Measurements from ENCODE around the gene RARB. TPM values are rescaled to one million over a fixed set of nuclear protein-coding genes. Genes with fewer than 3 reads are reported as not detected.

RARB gene
- total and polyA plus RNA-seq, 5 donors from 2014 or later: 0.12 to 0.20 TPM; not detected in 3

DNA sequence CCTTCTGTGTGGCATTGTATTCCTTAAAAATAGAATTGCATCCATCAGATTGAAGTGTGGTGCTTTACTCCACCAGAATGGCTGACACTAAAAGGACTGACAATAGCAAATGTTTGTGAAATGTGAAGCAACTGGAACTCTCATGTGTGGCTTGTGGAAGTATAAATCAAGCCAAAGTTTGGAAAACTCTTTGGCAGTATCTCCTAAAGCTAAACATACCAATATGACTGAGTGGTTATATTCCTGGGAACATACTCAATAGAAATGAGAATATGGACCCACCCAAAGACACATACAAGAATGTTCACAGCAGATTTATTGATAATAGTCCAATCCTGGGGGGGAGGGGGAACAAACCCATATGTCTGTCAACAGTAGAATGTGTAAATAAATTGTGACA is 87.1 kb downstream of the RARB start:
- ATAC-seq (ENCODE audit: low read depth in 2 of 2): no peak

DNA sequence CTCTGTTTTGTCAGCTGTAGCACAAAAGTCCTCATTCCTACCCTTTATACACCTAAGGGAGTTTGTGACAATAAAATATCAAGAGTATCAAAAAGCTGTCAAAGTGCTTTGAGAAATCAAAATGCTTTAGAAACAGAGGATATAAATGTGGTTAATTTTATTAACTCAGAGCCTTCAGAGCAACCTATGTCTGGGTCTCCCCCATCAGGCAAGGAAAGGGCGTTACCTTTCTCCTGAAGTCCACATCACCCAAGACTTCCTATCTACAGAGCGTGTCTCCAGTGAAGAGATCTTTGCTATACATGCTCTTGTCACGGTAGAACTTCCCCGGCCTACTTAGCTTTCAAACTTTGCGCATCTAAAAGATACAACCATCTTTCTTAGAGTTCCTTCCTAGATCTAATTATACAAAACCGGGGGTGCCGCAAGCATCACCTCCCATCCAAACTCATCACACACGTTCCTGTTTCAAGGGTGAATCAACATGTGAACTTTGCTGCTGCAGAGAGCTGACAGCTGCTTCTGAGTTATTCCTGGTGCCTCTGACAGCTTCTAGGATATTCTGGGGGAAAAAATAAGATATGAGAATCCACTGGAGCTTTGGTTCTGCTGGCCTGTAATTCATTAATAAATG is 93.0 kb downstream of the RARB start:
- no peaks in the 10 kb centered on the region for H3K9me3 ChIP-seq (ENCODE audit: control insufficient read depth in 2 of 2, low read length in 2 of 2)
- H3K9me3 Mint-ChIP-seq: peaks cover 0 to 6% (median 1%) of the 10 kb centered on the region in 7 donors
- no peaks in the 10 kb centered on the region for H3K27me3 Mint-ChIP-seq
- no peaks in the 10 kb centered on the region for H3K27me3 ChIP-seq (ENCODE audit: control insufficient read depth, insufficient read depth, low read length)
- DNase-seq: no peak
- H3K4me3 Mint-ChIP-seq: no peak overlapping the region
- no peak overlapping the region for H3K27ac ChIP-seq (ENCODE audit: insufficient read depth, low read length, poor library complexity, severe bottlenecking)
- H3K4me3 ChIP-seq (ENCODE audit: low read depth, low read length): no peak overlapping the region
- no peak overlapping the region for H3K27ac Mint-ChIP-seq
- ATAC-seq (ENCODE audit: low read depth in 2 of 2): no peak
- H3K4me1 ChIP-seq (ENCODE audit: control insufficient read depth, insufficient read depth, low read length, poor library complexity, severe bottlenecking): no peaks in the 10 kb centered on the region
- no peaks in the 10 kb centered on the region for H3K36me3 Mint-ChIP-seq
- no peaks in the 10 kb centered on the region for H3K4me1 Mint-ChIP-seq
- no peaks in the 10 kb centered on the region for H3K36me3 ChIP-seq (ENCODE audit: control insufficient read depth, insufficient read depth, low read length)

More for the DNA sequence above, 87.1 kb downstream of the RARB start:
- H3K27me3 Mint-ChIP-seq: no peaks in the 10 kb centered on the region
- Histone ChIP-seq H3K27ac (ENCODE audit: insufficient read depth, low read length, poor library complexity, severe bottlenecking) (no peak overlapping the region), H3K27me3 (ENCODE audit: control insufficient read depth, insufficient read depth, low read length) (no peaks in the 10 kb centered on the region), H3K4me1 (ENCODE audit: control insufficient read depth, insufficient read depth, low read length, poor library complexity, severe bottlenecking) (no peaks in the 10 kb centered on the region), H3K36me3 (ENCODE audit: control insufficient read depth, insufficient read depth, low read length) (no peaks in the 10 kb centered on the region), H3K9me3 (ENCODE audit: control insufficient read depth in 2 of 2, low read length in 2 of 2) (no peaks in the 10 kb centered on the region), H3K4me3 (ENCODE audit: low read depth, low read length) (no peak overlapping the region)
- DNase-seq: no peak
- H3K4me1 Mint-ChIP-seq: no peaks in the 10 kb centered on the region
- no peaks in the 10 kb centered on the region for H3K36me3 Mint-ChIP-seq
- peaks cover 0 to 5% (median 0%) of the 10 kb centered on the region in 7 donors for H3K9me3 Mint-ChIP-seq
- H3K27ac Mint-ChIP-seq: no peak overlapping the region
- no peak overlapping the region for H3K4me3 Mint-ChIP-seq

DNA sequence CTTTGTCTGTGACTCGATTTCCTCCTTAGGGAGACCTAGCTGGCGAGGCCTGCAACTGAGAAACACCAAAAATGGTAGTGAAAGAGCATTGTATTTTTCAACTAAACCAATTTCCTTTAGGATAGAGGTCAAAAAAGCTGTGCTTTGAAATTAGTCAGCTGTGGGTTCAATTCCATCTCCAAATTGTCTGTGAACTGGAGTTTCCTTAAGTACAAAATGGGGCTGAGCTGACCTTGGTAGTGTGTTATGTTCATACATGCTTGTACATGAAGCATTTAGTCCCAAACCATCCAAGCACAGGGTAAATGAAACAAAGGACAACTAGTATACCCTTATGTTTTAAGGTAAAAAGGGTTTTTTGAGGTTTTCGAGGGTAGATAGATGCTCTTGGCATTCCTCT is 99.3 kb downstream of the RARB start:
- H3K36me3 ChIP-seq (ENCODE audit: control insufficient read depth, insufficient read depth, low read length): no peaks in the 10 kb centered on the region
- H3K27me3 Mint-ChIP-seq: no peaks in the 10 kb centered on the region
- no peaks in the 10 kb centered on the region for H3K27me3 ChIP-seq (ENCODE audit: control insufficient read depth, insufficient read depth, low read length)
- peaks cover 2 to 9% (median 6%) of the 10 kb centered on the region in 7 donors for H3K9me3 Mint-ChIP-seq
- H3K4me3 ChIP-seq (ENCODE audit: low read depth, low read length): no peak overlapping the region
- no peak overlapping the region for H3K4me3 Mint-ChIP-seq
- H3K9me3 ChIP-seq (ENCODE audit: control insufficient read depth in 2 of 2, low read length in 2 of 2): peaks cover 1 to 2% of the 10 kb centered on the region in 2 experiments
- no peaks in the 10 kb centered on the region for H3K36me3 Mint-ChIP-seq
- no peak overlapping the region for H3K27ac ChIP-seq (ENCODE audit: insufficient read depth, low read length, poor library complexity, severe bottlenecking)
- no peak for DNase-seq
- no peaks in the 10 kb centered on the region for H3K4me1 Mint-ChIP-seq
- H3K4me1 ChIP-seq (ENCODE audit: control insufficient read depth, insufficient read depth, low read length, poor library complexity, severe bottlenecking): no peaks in the 10 kb centered on the region
- ATAC-seq (ENCODE audit: low read depth in 2 of 2): no peak
- no peak overlapping the region for H3K27ac Mint-ChIP-seq

DNA sequence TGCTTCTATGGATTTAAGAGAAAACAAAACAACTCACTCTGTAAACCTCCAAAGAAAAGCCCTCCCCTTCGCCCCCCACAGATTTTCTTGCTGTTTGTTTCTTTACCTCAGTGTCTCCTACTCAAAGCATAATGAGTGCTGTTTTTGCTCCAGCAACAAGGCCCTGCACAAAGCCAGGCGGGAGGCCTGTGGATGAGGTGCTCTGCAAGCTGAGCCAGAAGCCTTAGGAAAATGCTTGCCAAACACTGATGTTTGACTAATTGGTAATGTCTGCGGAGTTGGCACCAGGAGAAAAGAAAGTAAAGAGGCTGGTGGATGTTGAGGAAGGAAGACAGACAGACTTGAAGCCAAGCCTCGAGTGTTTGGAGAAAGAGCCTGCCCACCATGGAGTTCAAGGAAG is 99.7 kb downstream of the RARB start:
- Histone ChIP-seq H3K9me3 (ENCODE audit: control insufficient read depth in 2 of 2, low read length in 2 of 2) (peaks cover 6% of the 10 kb centered on the region in 2 experiments), H3K4me3 (ENCODE audit: low read depth, low read length) (no peak overlapping the region), H3K27ac (ENCODE audit: insufficient read depth, low read length, poor library complexity, severe bottlenecking) (no peak overlapping the region), H3K27me3 (ENCODE audit: control insufficient read depth, insufficient read depth, low read length) (no peaks in the 10 kb centered on the region), H3K36me3 (ENCODE audit: control insufficient read depth, insufficient read depth, low read length) (no peaks in the 10 kb centered on the region), H3K4me1 (ENCODE audit: control insufficient read depth, insufficient read depth, low read length, poor library complexity, severe bottlenecking) (no peaks in the 10 kb centered on the region)
- DNase-seq: no peak
- ATAC-seq (ENCODE audit: low read depth in 2 of 2): no peak
- Mint-ChIP-seq H3K27ac (no peak overlapping the region), H3K9me3 (peaks cover 3 to 14% (median 6%) of the 10 kb centered on the region in 7 donors), H3K4me3 (no peak overlapping the region), H3K4me1 (no peaks in the 10 kb centered on the region), H3K27me3 (no peaks in the 10 kb centered on the region), H3K36me3 (no peaks in the 10 kb centered on the region)

DNA sequence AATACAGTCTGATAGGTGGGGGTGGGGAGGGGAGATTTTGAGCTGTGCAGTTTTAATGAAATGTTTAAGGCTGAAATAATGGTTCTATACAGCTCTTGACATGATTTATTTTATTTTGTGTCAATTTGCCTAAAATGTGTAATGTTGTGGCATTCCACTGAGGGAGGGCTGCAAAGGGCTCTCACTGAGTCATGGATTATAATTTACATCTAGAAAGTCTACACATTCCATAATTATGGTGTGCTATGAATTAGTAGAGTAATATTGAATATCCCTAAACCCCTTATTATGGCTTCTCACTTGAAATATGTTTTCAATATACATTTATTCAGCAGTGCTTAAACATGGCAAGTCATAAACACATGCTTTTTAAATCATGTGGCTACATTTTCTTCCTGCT is 103.9 kb downstream of the RARB start:
- H3K36me3 ChIP-seq (ENCODE audit: control insufficient read depth, insufficient read depth, low read length): no peaks in the 10 kb centered on the region
- H3K4me3 ChIP-seq (ENCODE audit: low read depth, low read length): no peak overlapping the region
- no peak for ATAC-seq (ENCODE audit: low read depth in 2 of 2)
- H3K27ac ChIP-seq (ENCODE audit: insufficient read depth, low read length, poor library complexity, severe bottlenecking): no peak overlapping the region
- Mint-ChIP-seq H3K36me3 (no peaks in the 10 kb centered on the region), H3K27me3 (no peaks in the 10 kb centered on the region), H3K4me3 (no peak overlapping the region), H3K4me1 (no peaks in the 10 kb centered on the region), H3K9me3 (peaks cover 0 to 14% (median 5%) of the 10 kb centered on the region in 7 donors), H3K27ac (no peak overlapping the region)
- H3K27me3 ChIP-seq (ENCODE audit: control insufficient read depth, insufficient read depth, low read length): no peaks in the 10 kb centered on the region
- peaks cover 7 to 8% of the 10 kb centered on the region in 2 experiments for H3K9me3 ChIP-seq (ENCODE audit: control insufficient read depth in 2 of 2, low read length in 2 of 2)
- no peaks in the 10 kb centered on the region for H3K4me1 ChIP-seq (ENCODE audit: control insufficient read depth, insufficient read depth, low read length, poor library complexity, severe bottlenecking)
- no peak for DNase-seq

DNA sequence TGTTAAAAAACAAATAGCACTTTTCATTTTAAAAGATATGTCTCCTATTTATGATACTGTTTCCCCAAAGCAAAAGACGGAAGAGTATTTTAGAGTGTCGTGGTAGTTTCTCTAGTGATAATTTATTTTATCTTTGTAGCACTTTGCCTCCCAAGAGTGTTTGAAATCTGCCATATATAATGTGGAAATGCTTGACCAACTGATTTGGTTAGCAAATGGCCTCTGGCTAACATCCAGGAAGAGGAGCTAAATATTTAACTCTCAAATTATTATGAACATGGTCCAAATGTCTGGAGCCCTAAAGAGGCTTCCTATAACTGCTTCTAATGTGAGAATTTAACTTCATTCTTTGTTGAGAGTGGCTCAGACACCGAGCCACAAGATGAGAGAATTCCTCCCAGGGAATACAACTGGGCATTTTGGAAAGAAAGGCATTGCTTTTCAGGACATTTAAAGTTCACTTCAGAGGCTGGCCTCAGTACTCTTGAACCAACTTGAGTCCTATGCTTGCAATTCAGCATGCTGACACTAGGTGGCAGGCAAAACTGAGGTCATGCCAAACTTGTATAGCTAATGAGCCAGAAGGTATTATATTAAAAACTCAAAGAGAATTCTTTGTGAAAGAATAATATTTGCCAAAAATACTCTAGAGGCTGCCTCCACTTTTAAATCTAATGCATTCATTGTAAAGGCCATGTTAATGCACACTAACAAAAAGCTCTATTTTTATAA is 104.5 kb downstream of the RARB start:
- Histone ChIP-seq H3K27me3 (ENCODE audit: control insufficient read depth, insufficient read depth, low read length) (no peaks in the 10 kb centered on the region), H3K9me3 (ENCODE audit: control insufficient read depth in 2 of 2, low read length in 2 of 2) (peaks cover 7 to 8% of the 10 kb centered on the region in 2 experiments), H3K27ac (ENCODE audit: insufficient read depth, low read length, poor library complexity, severe bottlenecking) (no peak overlapping the region), H3K4me1 (ENCODE audit: control insufficient read depth, insufficient read depth, low read length, poor library complexity, severe bottlenecking) (no peaks in the 10 kb centered on the region), H3K4me3 (ENCODE audit: low read depth, low read length) (no peak overlapping the region), H3K36me3 (ENCODE audit: control insufficient read depth, insufficient read depth, low read length) (no peaks in the 10 kb centered on the region)
- Mint-ChIP-seq H3K36me3 (no peaks in the 10 kb centered on the region), H3K27ac (no peak overlapping the region), H3K9me3 (peaks cover 0 to 14% (median 5%) of the 10 kb centered on the region in 7 donors), H3K4me3 (no peak overlapping the region), H3K4me1 (no peaks in the 10 kb centered on the region), H3K27me3 (no peaks in the 10 kb centered on the region)
- DNase-seq (peak in 1 of 3 donors; percentile 42), ATAC-seq (ENCODE audit: low read depth in 2 of 2) (no peak)

DNA sequence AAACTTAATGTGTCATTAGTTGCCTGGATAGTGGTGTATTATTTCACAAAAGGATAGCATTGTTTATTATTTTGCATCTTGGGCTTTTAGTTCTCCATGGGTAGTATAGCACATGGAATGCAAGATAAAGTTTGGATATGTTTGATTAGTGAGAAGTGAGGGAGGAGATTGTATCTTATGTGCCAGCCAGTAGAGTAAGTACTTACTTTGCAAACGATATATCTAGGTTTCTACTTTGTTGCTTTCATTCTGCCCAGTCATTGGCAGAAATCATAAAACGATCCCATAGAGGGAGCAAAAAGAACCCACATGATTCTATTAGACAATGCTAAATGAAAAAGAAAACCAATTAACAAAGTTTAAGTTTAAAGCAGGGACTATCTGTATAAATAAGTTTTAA is 105.3 kb downstream of the RARB start:
- Mint-ChIP-seq H3K27ac (no peak overlapping the region), H3K4me1 (no peaks in the 10 kb centered on the region)

DNA sequence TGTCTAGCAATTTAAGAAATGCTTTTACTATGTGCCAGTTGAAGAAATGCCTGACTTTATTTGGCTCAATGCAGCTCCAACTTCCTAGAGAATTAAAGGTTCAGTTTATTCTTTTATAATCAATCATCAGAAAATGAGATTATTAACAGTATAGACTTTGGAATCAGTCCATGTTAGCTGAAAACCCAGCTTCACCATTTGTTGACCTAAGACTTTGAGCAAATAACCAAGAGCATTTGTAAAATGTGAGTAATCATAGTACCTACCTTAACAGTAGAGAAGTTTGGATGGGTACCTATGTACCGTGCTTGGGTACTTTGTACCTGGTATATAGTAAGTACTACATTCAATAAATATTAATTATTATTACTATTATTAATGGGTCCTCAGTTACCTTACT is 105.9 kb downstream of the RARB start:
- Mint-ChIP-seq H3K36me3 (no peaks in the 10 kb centered on the region), H3K27me3 (no peaks in the 10 kb centered on the region), H3K4me3 (no peak overlapping the region), H3K27ac (no peak overlapping the region), H3K4me1 (no peaks in the 10 kb centered on the region), H3K9me3 (peaks cover 0 to 14% (median 5%) of the 10 kb centered on the region in 7 donors)
- no peaks in the 10 kb centered on the region for H3K36me3 ChIP-seq (ENCODE audit: control insufficient read depth, insufficient read depth, low read length)
- no peaks in the 10 kb centered on the region for H3K4me1 ChIP-seq (ENCODE audit: control insufficient read depth, insufficient read depth, low read length, poor library complexity, severe bottlenecking)
- no peaks in the 10 kb centered on the region for H3K27me3 ChIP-seq (ENCODE audit: control insufficient read depth, insufficient read depth, low read length)
- ATAC-seq (ENCODE audit: low read depth in 2 of 2) (no peak), DNase-seq (no peak)
- H3K27ac ChIP-seq (ENCODE audit: insufficient read depth, low read length, poor library complexity, severe bottlenecking): no peak overlapping the region
- H3K4me3 ChIP-seq (ENCODE audit: low read depth, low read length): no peak overlapping the region
- peaks cover 7 to 8% of the 10 kb centered on the region in 2 experiments for H3K9me3 ChIP-seq (ENCODE audit: control insufficient read depth in 2 of 2, low read length in 2 of 2)

More for the DNA sequence above, 105.3 kb downstream of the RARB start:
- Histone ChIP-seq H3K27me3 (ENCODE audit: control insufficient read depth, insufficient read depth, low read length) (no peaks in the 10 kb centered on the region), H3K9me3 (ENCODE audit: control insufficient read depth in 2 of 2, low read length in 2 of 2) (peaks cover 7 to 8% of the 10 kb centered on the region in 2 experiments), H3K27ac (ENCODE audit: insufficient read depth, low read length, poor library complexity, severe bottlenecking) (no peak overlapping the region), H3K36me3 (ENCODE audit: control insufficient read depth, insufficient read depth, low read length) (no peaks in the 10 kb centered on the region), H3K4me3 (ENCODE audit: low read depth, low read length) (no peak overlapping the region), H3K4me1 (ENCODE audit: control insufficient read depth, insufficient read depth, low read length, poor library complexity, severe bottlenecking) (no peaks in the 10 kb centered on the region)
- Mint-ChIP-seq H3K27me3 (no peaks in the 10 kb centered on the region), H3K36me3 (no peaks in the 10 kb centered on the region), H3K4me3 (no peak overlapping the region), H3K9me3 (peaks cover 0 to 14% (median 5%) of the 10 kb centered on the region in 7 donors)
- DNase-seq (no peak), ATAC-seq (ENCODE audit: low read depth in 2 of 2) (no peak)

Data from CD4-positive, CD25-positive, alpha-beta regulatory T cell (primary cell).